ENCODE data around the gene MPO. TPM values are rescaled to one million over a fixed set of nuclear protein-coding genes. Genes with fewer than 3 reads are reported as not detected.

The MPO gene
- polyA plus RNA-seq, 2 of the 4 experiments (the other 2 are of a cell fraction), result not detected

- Histone ChIP-seq H3K4me2 (no peak overlapping the region), H3K9me3 (no peaks in the 10 kb centered on the region), H3K27ac (no peak overlapping the region), H3K4me1 (no peaks in the 10 kb centered on the region), H3K4me3 (no peak overlapping the region)
- DNase-seq (ENCODE audit: low read depth in 1 of 2, low spot score in 1 of 2), result no peak
- TF ChIP-seq ZFP36 (IDR thresholded peaks at IDR 0.05; ENCODE audit: borderline replicate concordance, partially characterized antibody) (no peak), POLR2AphosphoS2 (conservative IDR thresholded peaks at IDR 0.05; ENCODE audit: low read length) (no peak), CTCF (IDR thresholded peaks at IDR 0.05) (no peak)
- 9% methylated on average over 2 of the region's 2 CpGs for WGBS (ENCODE audit: missing lambda C conversion rate)
- CTCF ChIA-PET, result interaction anchor here (0.6 to 5.7 kb wide), 11 partner anchors 8 to 418 kb away, joined by 3 to 68 read pairs (median 3); partner anchors contain the start of gene MKS1
- no peak for FAIRE-seq
- ATAC-seq, result no peak
- POLR2A ChIA-PET, result interaction anchor here (0.6 to 1.4 kb wide), 3 partner anchors 17 to 395 kb away, joined by 3 to 4 read pairs (median 3); partner anchors contain the start of gene MKS1
Measured at GRCh38 chr17:58236394-58236793, 44.3 kb downstream of the MPO start.

- Histone ChIP-seq H3K4me3 (no peak overlapping the region), H3K4me2 (no peak overlapping the region), H3K27ac (no peak overlapping the region), H3K4me1 (no peaks in the 10 kb centered on the region), H3K9me3 (no peaks in the 10 kb centered on the region)
- no peak for TF ChIP-seq ATOH8 (CRISPR knock-in tag; IDR thresholded peaks at IDR 0.05; ENCODE audit: low read depth)
- TF ChIP-seq PHF8 (IDR thresholded peaks at IDR 0.05; ENCODE audit: borderline replicate concordance, low read depth), result no peak
- TF ChIP-seq CBX8 (IDR thresholded peaks at IDR 0.05), result no peak
- TF ChIP-seq KDM5A (IDR thresholded peaks at IDR 0.05), result no peak
- TF ChIP-seq SREBF2 (IDR thresholded peaks at IDR 0.05), result no peak
- no peak for TF ChIP-seq KDM1A (IDR thresholded peaks at IDR 0.05; ENCODE audit: low read depth)
- no peak for TF ChIP-seq RCOR1 (IDR thresholded peaks at IDR 0.05; ENCODE audit: low read depth, low read length)
- TF ChIP-seq SMC3 (IDR thresholded peaks at IDR 0.05), result no peak
- TF ChIP-seq MAX (IDR thresholded peaks at IDR 0.05), result no peak
- ATAC-seq, result no peak; a peak in 1 of 6 replicates
- DNase-seq (ENCODE audit: low read depth in 1 of 2, low spot score in 1 of 2), result no peak
- POLR2A ChIA-PET, result interaction anchor here (0.8 to 1.4 kb wide), 3 partner anchors 17 to 396 kb away, joined by 3 read pairs; partner anchors contain the start of gene MKS1
- CTCF ChIA-PET, result interaction anchor here (1.0 to 5.7 kb wide), 9 partner anchors 8 to 99 kb away, joined by 3 to 68 read pairs (median 3); partner anchors contain the start of gene MKS1
- no peak for FAIRE-seq
- 8% methylated on average over 1 of the region's 1 CpG for WGBS (ENCODE audit: missing lambda C conversion rate)
Measured at GRCh38 chr17:58235821-58236220, 44.9 kb downstream of the MPO start.

GRCh38 chr17:58234512-58234911, 46.2 kb downstream of the MPO start:
- Histone ChIP-seq H3K9me3 (no peaks in the 10 kb centered on the region), H3K27ac (no peak overlapping the region), H3K4me1 (no peaks in the 10 kb centered on the region), H3K4me3 (no peak overlapping the region), H3K4me2 (no peak overlapping the region)
- DNase-seq (ENCODE audit: low read depth in 1 of 2, low spot score in 1 of 2) (no peak), FAIRE-seq (no peak), ATAC-seq (no peak)
- POLR2A ChIA-PET, result no interaction called here
- TF ChIP-seq PBX3 (IDR thresholded peaks at IDR 0.05) (no peak), TP53 (CRISPR knock-in tag; IDR thresholded peaks at IDR 0.05) (no peak), JUN (IDR thresholded peaks at IDR 0.05) (no peak), MAZ (IDR thresholded peaks at IDR 0.05; ENCODE audit: borderline replicate concordance, low read depth, low read length) (no peak), HDAC2 (IDR thresholded peaks at IDR 0.05) (no peak), RNF2 (IDR thresholded peaks at IDR 0.05; ENCODE audit: borderline replicate concordance, low read depth) (no peak), REST (IDR thresholded peaks at IDR 0.05) (no peak), CTCF (IDR thresholded peaks at IDR 0.05) (no peak), FOSB (CRISPR knock-in tag; IDR thresholded peaks at IDR 0.05) (no peak), RCOR1 (IDR thresholded peaks at IDR 0.05; ENCODE audit: low read depth, low read length) (no peak), BHLHE40 (IDR thresholded peaks at IDR 0.05; ENCODE audit: low read depth, low read length) (no peak), NFE2L2 (conservative IDR thresholded peaks at IDR 0.05; ENCODE audit: low read length) (no peak)
- WGBS (ENCODE audit: missing lambda C conversion rate), result 28% methylated on average over 3 of the region's 3 CpGs
- CTCF ChIA-PET, result interaction anchor here (1.1 to 5.7 kb wide), 2 partner anchors 14 to 57 kb away, joined by 3 to 68 read pairs; no protein-coding TSS in a partner anchor

Measured in A549 (cell line).